PC-9 (cell line): ENCODE data around the gene LIN7B. TPM values are rescaled to one million over a fixed set of nuclear protein-coding genes. Genes with fewer than 3 reads are reported as not detected.
A peak's percentile ranks its signal among the peaks of the same experiment; 100 is the strongest.

Experiments
- BruUV-seq: library from RNA; stranded (reverse); fragments of 400-500 nt; replicated peaks from 2 replicates; lab custom pipeline; 2021; lab: Mats Ljungman, UMichigan
- CTCF ChIA-PET: fragments of 300-600 bp; sonication (Branson Sonifier 250); formaldehyde crosslinking; loops from one replicate; lab custom pipeline; 2022; ENCODE audit warnings: antibody characterized with exemption; lab: Charles Lee
- POLR2A ChIA-PET: fragments of 300-600 bp; sonication (Branson Sonifier 250); formaldehyde crosslinking; loops from one replicate; lab custom pipeline; 2022; ENCODE audit warnings: antibody characterized with exemption; ENCODE audit not compliant: unreplicated experiment; lab: Charles Lee
- DNase-seq, 2 experiments: peaks; one replicate each; pipeline versions ENCODE4 v3.0.0 to v3.0.0-alpha.2; 2015 to 2022; ENCODE audit warnings: mixed read lengths in 1 of 2
- H2AFZ ChIP-seq: fragments of 200-600 bp; sonication (generic); 2 replicates; pipeline ENCODE4 v1.8.1; 2017; ENCODE audit warnings: antibody characterized with exemption
- H3F3A ChIP-seq: fragments of 200-600 bp; sonication (generic); 2 replicates; pipeline ENCODE4 v1.8.1; 2017; ENCODE audit warnings: antibody characterized with exemption, mild to moderate bottlenecking, low read depth; ENCODE audit not compliant: insufficient read depth
- H3K27ac ChIP-seq: fragments of 200-600 bp; sonication (generic); 2 replicates; pipeline ENCODE4 v1.6.1; 2016; ENCODE audit warnings: mixed run types
- H3K27me3 ChIP-seq: fragments of 200-600 bp; sonication (generic); 2 replicates; pipeline ENCODE4 v1.6.1; 2016; ENCODE audit warnings: low read depth, mixed run types; ENCODE audit not compliant: insufficient read depth
- H3K36me3 ChIP-seq: fragments of 200-600 bp; sonication (generic); 2 replicates; pipeline ENCODE4 v1.6.1; 2016; ENCODE audit warnings: low read depth, mixed run types
- H3K4me1 ChIP-seq: fragments of 200-600 bp; sonication (generic); replicated peaks from 2 replicates; pipeline ENCODE4 v1.6.1; 2016; ENCODE audit warnings: mixed run types; ENCODE audit not compliant: insufficient read depth
- H3K4me2 ChIP-seq: fragments of 200-600 bp; sonication (generic); 2 replicates; pipeline ENCODE4 v1.6.1; 2017; ENCODE audit warnings: mixed run types
- H3K4me3 ChIP-seq: fragments of 200-600 bp; sonication (generic); 2 replicates; pipeline ENCODE4 v1.6.1; 2016; ENCODE audit warnings: mixed run types
- H3K79me2 ChIP-seq: fragments of 200-600 bp; sonication (generic); 2 replicates; pipeline ENCODE4 v1.6.1; 2017; ENCODE audit warnings: low read depth, mixed run types
- H3K9me2 ChIP-seq: fragments of 200-600 bp; sonication (generic); 2 replicates; pipeline ENCODE4 v1.8.1; 2017; ENCODE audit warnings: mild to moderate bottlenecking; ENCODE audit not compliant: insufficient read depth
- H3K9me3 ChIP-seq: fragments of 200-600 bp; sonication (generic); 2 replicates; pipeline ENCODE4 v1.8.1; 2016; ENCODE audit warnings: low read depth; ENCODE audit not compliant: insufficient read depth
- H4K20me1 ChIP-seq: fragments of 200-600 bp; sonication (generic); 2 replicates; pipeline ENCODE4 v1.8.1; 2017; ENCODE audit not compliant: insufficient read depth
- EZH2 ChIP-seq: fragments of 200-600 bp; sonication (generic); IDR thresholded peaks from 2 replicates; pipeline ENCODE4 v1.8.0; 2017; ENCODE audit warnings: antibody characterized with exemption, low read depth
- intact Hi-C: fragments of 100-400 bp; cut with micrococcal nuclease; formaldehyde crosslinking; loops from one replicate; pipeline ENCODE4 v1.10.0; 2022; ENCODE audit not compliant: unreplicated experiment
- total RNA-seq: library from RNA; stranded (reverse); gene quantifications from 2 replicates; pipeline ENCODE4 v1.2.3, GENCODE V29; 2021
- TF ChIP-seq, protein P1 (sequence below): fragments of 200-600 bp; sonication (generic); conservative IDR thresholded peaks from 2 replicates; pipeline ENCODE4 v1.6.1; 2017; ENCODE audit warnings: mixed run types, antibody characterized with exemption, mild to moderate bottlenecking, moderate library complexity

The LIN7B gene
- total RNA-seq, 1 experiment from 2014 or later = 7.0 TPM

- intact Hi-C loops = no loop called here
- Histone ChIP-seq H3K9me3 (no peaks in the 10 kb centered on the region), H3K27me3 (peaks cover 13% of the 10 kb centered on the region), H3K4me3 (no peak overlapping the region), H3K9me2 (no peaks in the 10 kb centered on the region), H3F3A (peaks cover 16% of the 10 kb centered on the region), H3K4me2 (no peak overlapping the region), H4K20me1 (no peaks in the 10 kb centered on the region), H3K4me1 (peaks cover 16% of the 10 kb centered on the region), H3K36me3 (no peaks in the 10 kb centered on the region), H3K79me2 (no peaks in the 10 kb centered on the region), H3K27ac (no peak overlapping the region), H2AFZ (no peak overlapping the region)
- no TSS peak for BruUV-seq
- DNase-seq = no peak
- no peak for TF ChIP-seq EZH2
- TF ChIP-seq, protein P1, sequence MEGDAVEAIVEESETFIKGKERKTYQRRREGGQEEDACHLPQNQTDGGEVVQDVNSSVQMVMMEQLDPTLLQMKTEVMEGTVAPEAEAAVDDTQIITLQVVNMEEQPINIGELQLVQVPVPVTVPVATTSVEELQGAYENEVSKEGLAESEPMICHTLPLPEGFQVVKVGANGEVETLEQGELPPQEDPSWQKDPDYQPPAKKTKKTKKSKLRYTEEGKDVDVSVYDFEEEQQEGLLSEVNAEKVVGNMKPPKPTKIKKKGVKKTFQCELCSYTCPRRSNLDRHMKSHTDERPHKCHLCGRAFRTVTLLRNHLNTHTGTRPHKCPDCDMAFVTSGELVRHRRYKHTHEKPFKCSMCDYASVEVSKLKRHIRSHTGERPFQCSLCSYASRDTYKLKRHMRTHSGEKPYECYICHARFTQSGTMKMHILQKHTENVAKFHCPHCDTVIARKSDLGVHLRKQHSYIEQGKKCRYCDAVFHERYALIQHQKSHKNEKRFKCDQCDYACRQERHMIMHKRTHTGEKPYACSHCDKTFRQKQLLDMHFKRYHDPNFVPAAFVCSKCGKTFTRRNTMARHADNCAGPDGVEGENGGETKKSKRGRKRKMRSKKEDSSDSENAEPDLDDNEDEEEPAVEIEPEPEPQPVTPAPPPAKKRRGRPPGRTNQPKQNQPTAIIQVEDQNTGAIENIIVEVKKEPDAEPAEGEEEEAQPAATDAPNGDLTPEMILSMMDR = no peak
- ChIA-PET POLR2A (no interaction called here), CTCF (no interaction called here)
Observed at GRCh38 chr19:49116544-49116943, 2.4 kb downstream of the LIN7B start.

GRCh38 chr19:49117677-49118564 lies 3.8 kb downstream of the LIN7B start:
- Histone ChIP-seq H3K79me2 (no peaks in the 10 kb centered on the region), H3K27me3 (peaks cover 13% of the 10 kb centered on the region), H3F3A (peaks cover 13% of the 10 kb centered on the region), H3K9me2 (no peaks in the 10 kb centered on the region), H3K27ac (peak overlapping the region; percentile 63), H3K9me3 (no peaks in the 10 kb centered on the region), H2AFZ (peak overlapping the region; percentile 98), H3K4me3 (peak overlapping the region; percentile 74), H3K36me3 (no peaks in the 10 kb centered on the region), H4K20me1 (peaks cover 3% of the 10 kb centered on the region; the same call in 1 of the 2 replicates), H3K4me2 (peak overlapping the region; percentile 94), H3K4me1 (peaks cover 16% of the 10 kb centered on the region)
- intact Hi-C loops = loop anchor here (2.0 kb wide), 2 partner anchors 31 to 47 kb away; no protein-coding TSS in a partner anchor
- no peak for DNase-seq
- ChIA-PET CTCF (interaction anchor here (0.8 kb wide), 1 partner anchor 13 kb away, joined by 3 read pairs; no protein-coding TSS in a partner anchor), POLR2A (interaction anchor here (0.7 kb wide), 1 partner anchor 845 kb away, joined by 3 read pairs; no protein-coding TSS in a partner anchor)
- BruUV-seq = no TSS peak
- TF ChIP-seq, protein P1 = no peak
- TF ChIP-seq EZH2 = no peak

GRCh38 chr19:49118565-49119410 lies 4.6 kb downstream of the LIN7B start, which contains the start of gene C19orf73:
C19orf73 (minus strand) TSS chr19:49119143; CDS start chr19:49119022, 121 bp downstream.
- Histone ChIP-seq H3K79me2 (no peaks in the 10 kb centered on the region), H2AFZ (peak within 1 kb of the TSS; percentile 98), H3K9me3 (no peaks in the 10 kb centered on the region), H3K36me3 (no peaks in the 10 kb centered on the region), H3K9me2 (no peaks in the 10 kb centered on the region), H3K4me3 (peak within 1 kb of the TSS; percentile 74), H3K4me2 (peak within 1 kb of the TSS; percentile 94), H3K4me1 (peaks cover 8% of the 10 kb centered on the region), H3K27ac (peak within 1 kb of the TSS; percentile 63), H4K20me1 (peaks cover 3% of the 10 kb centered on the region; the same call in 1 of the 2 replicates), H3F3A (peaks cover 13% of the 10 kb centered on the region), H3K27me3 (peaks cover 13% of the 10 kb centered on the region)
- intact Hi-C loops = loop anchor here (2.0 kb wide), 2 partner anchors 30 to 46 kb away; no protein-coding TSS in a partner anchor
- TSS peak; percentile 94 for BruUV-seq
- ChIA-PET CTCF (no interaction called here), POLR2A (no interaction called here)
- peak; percentile 80 to 96 for DNase-seq
- TF ChIP-seq, protein P1 = no peak
- no peak for TF ChIP-seq EZH2
